B cell (primary cell): ENCODE data around the gene LRRC4C. TPM values are rescaled to one million over a fixed set of nuclear protein-coding genes. Genes with fewer than 3 reads are reported as not detected.
"Not testable (repeated sequence)": the region's sequence is repeated elsewhere in the genome, so short reads cannot be mapped to it uniquely, and the experiment has no call there.

Experiments used
- ATAC-seq: fragments of 200-7000 bp; cut with Tn5 transposase; one replicate; pipeline ENCODE4 v1.10.0; 2021; ENCODE audit warnings: low read depth, mild to moderate bottlenecking, moderate number of reproducible peaks, moderate library complexity
- CTCF ChIA-PET: fragments of 350-600 bp; sonication (Branson Sonifier 250); formaldehyde crosslinking; loops from one replicate; lab custom pipeline; 2021; ENCODE audit warnings: antibody characterized with exemption, inconsistent platforms; lab: Charles Lee
- POLR2A ChIA-PET: fragments of 350-600 bp; sonication (Branson Sonifier 250); formaldehyde crosslinking; loops from one replicate; lab custom pipeline; 2021; ENCODE audit warnings: antibody characterized with exemption; lab: Charles Lee
- DNase-seq: peaks from one replicate; pipeline ENCODE4 v3.0.0; 2013
- H2AFZ ChIP-seq: 2 replicates; pipeline ENCODE4 v1.6.1; 2012; ENCODE audit warnings: mild to moderate bottlenecking, low read depth, low read length; ENCODE audit not compliant: insufficient read depth, poor library complexity, severe bottlenecking
- H3K27ac ChIP-seq, 2 donors: 1 replicate in 1 of 2; 2 replicates in 1 of 2; pipeline ENCODE4 v1.5.1; 2012 to 2013; ENCODE audit warnings: low read length in 2 of 2, mild to moderate bottlenecking in 2 of 2, moderate library complexity in 1 of 2
- H3K27me3 ChIP-seq, 4 experiments: fragments of 200-600 bp in 1 of 4; sonication (generic) in 1 of 4; replicated peaks in 1 of 4; 1 replicate in 2 of 4; 2 replicates in 2 of 4; pipeline versions ENCODE4 v1.6.1 to v1.7.0; 2013 to 2016; ENCODE audit warnings: low read length in 3 of 4, mild to moderate bottlenecking in 2 of 4, mixed read lengths in 1 of 4, moderate library complexity in 1 of 4; ENCODE audit not compliant: insufficient read depth in 4 of 4, control insufficient read depth in 3 of 4; ENCODE audit errors: control extremely low read depth in 1 of 4
- H3K36me3 ChIP-seq, 2 experiments: replicated peaks in 1 of 2; 1 replicate in 1 of 2; 2 replicates in 1 of 2; pipeline versions ENCODE4 v1.6.1 to v1.7.1; 2013; ENCODE audit warnings: low read length in 1 of 2; ENCODE audit not compliant: insufficient read depth in 2 of 2, control insufficient read depth in 1 of 2; ENCODE audit errors: control extremely low read depth in 1 of 2, extremely low read depth in 1 of 2
- H3K4me1 ChIP-seq, 2 donors: fragments of 200-600 bp in 1 of 2; sonication (generic) in 1 of 2; 1 replicate in 1 of 2; 2 replicates in 1 of 2; pipeline versions ENCODE4 v1.5.1 to v1.6.1; 2013 to 2017; ENCODE audit warnings: low read length in 2 of 2; ENCODE audit not compliant: control insufficient read depth in 2 of 2, insufficient read depth in 2 of 2
- H3K4me2 ChIP-seq: replicated peaks from 2 replicates; pipeline ENCODE3; 2012; ENCODE audit warnings: mild to moderate bottlenecking, low read depth, low read length; ENCODE audit not compliant: poor library complexity, severe bottlenecking
- H3K4me3 ChIP-seq, 5 experiments: fragments of 200-600 bp in 1 of 5; sonication (generic) in 1 of 5; 1 replicate in 3 of 5; 2 replicates in 2 of 5; pipeline versions ENCODE4 v1.5.1 to v1.7.0; 2011 to 2016; ENCODE audit warnings: low read length in 4 of 5, mild to moderate bottlenecking in 4 of 5, low read depth in 2 of 5, control low read depth in 1 of 5, moderate library complexity in 1 of 5; ENCODE audit not compliant: insufficient read depth in 1 of 5; ENCODE audit errors: control extremely low read depth in 1 of 5, extremely low read depth in 1 of 5
- H3K79me2 ChIP-seq: fragments of 200-600 bp; sonication (generic); one replicate; pipeline ENCODE4 v1.6.0; 2016; ENCODE audit warnings: low read length; ENCODE audit not compliant: control insufficient read depth, insufficient read depth
- H3K9ac ChIP-seq: fragments of 200-600 bp; sonication (generic); 2 replicates; pipeline ENCODE4 v1.6.1; 2017; ENCODE audit warnings: mild to moderate bottlenecking, low read length, moderate library complexity
- H3K9me3 ChIP-seq, 3 donors: one replicate each; pipeline versions ENCODE4 v1.6.1 to v1.7.1; 2013; ENCODE audit warnings: low read length in 2 of 3; ENCODE audit not compliant: control insufficient read depth in 2 of 3, insufficient read depth in 1 of 3; ENCODE audit errors: control extremely low read depth in 1 of 3
- H4K20me1 ChIP-seq: 2 replicates; pipeline ENCODE4 v1.6.0; 2012; ENCODE audit warnings: mild to moderate bottlenecking, low read length; ENCODE audit not compliant: insufficient read depth, control insufficient read depth, poor library complexity, severe bottlenecking
- H3K27ac Mint-ChIP-seq: one replicate; pipeline ENCODE4 v1.8.0; 2021; ENCODE audit warnings: mixed read lengths
- H3K27me3 Mint-ChIP-seq: one replicate; pipeline ENCODE4 v1.8.0; 2021; ENCODE audit warnings: mixed read lengths
- H3K4me1 Mint-ChIP-seq: one replicate; pipeline ENCODE4 v1.8.0; 2021; ENCODE audit warnings: mixed read lengths
- H3K4me3 Mint-ChIP-seq: one replicate; pipeline ENCODE4 v1.8.0; 2021; ENCODE audit warnings: mixed read lengths
- H3K9me3 Mint-ChIP-seq: one replicate; pipeline ENCODE4 v1.8.0; 2022; ENCODE audit warnings: mixed read lengths; ENCODE audit not compliant: insufficient read depth
- EZH2 ChIP-seq: IDR thresholded peaks from 2 replicates; pipeline ENCODE4 v1.6.1; 2012; ENCODE audit warnings: borderline replicate concordance, low read depth, mild to moderate bottlenecking, moderate library complexity, low read length; ENCODE audit not compliant: insufficient read depth, poor library complexity, severe bottlenecking
- WGBS: methylation state at CpG from one replicate; pipeline ENCODE4 v1.1.5; 2013; ENCODE audit warnings: missing lambda C conversion rate; ENCODE audit not compliant: insufficient coverage; 5-methylcytosine and 5-hydroxymethylcytosine counted together
- intact Hi-C: fragments of 100-400 bp; cut with micrococcal nuclease; formaldehyde crosslinking; loops from one replicate; pipeline ENCODE4 v1.10.0; 2022
- polyA plus RNA-seq: library from polyadenylated mRNA; depleted of rRNA; stranded (reverse); fragments of >200 nt; gene quantifications from 2 replicates; pipeline ENCODE4 v1.2.3, GENCODE V29; 2012
- total RNA-seq, 2 donors: library from RNA; stranded (reverse); fragments of 120-200 nt in 1 of 2; gene quantifications; 1 replicate in 1 of 2; 2 replicates in 1 of 2; pipeline versions ENCODE4 v1.2.3 to v1.2.4, GENCODE V29; 2013 to 2022
- TF ChIP-seq, protein P1 (sequence below): fragments of 200-600 bp; IDR thresholded peaks from one replicate; pipeline ENCODE4 v1.8.0; 2022; ENCODE audit warnings: antibody characterized with exemption, mild to moderate bottlenecking

The LRRC4C gene
- total and polyA plus RNA-seq, 2 donors (not counting 1 experiment from before 2014, with no cell fraction given) = 0.57 TPM; not detected in 1

DNA sequence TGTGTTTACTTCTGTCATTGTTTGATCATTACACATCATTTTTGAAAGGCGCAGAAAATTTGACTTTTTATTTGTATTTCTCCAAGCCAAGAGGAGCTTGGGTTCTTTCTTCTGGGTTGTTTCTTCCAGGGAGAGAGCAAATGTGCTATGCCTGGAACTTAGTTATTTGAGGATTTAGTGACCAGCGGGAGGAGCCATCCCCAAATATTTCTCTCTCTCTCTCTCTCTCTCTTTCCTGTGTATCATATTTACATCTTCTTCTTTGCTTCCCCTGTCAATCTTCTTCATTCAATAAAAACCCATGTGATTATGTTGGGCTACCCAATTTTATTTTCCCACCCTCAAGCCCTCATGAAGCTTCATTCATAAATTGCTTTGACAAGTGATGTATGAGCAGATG lies 534.5 kb downstream of the LRRC4C start:
- H3K4me1 Mint-ChIP-seq = no peaks in the 10 kb centered on the region
- H3K4me3 ChIP-seq = no peak overlapping the region
- no peaks in the 10 kb centered on the region for H3K9me3 ChIP-seq
- peaks cover 3% of the 10 kb centered on the region for H3K9me3 Mint-ChIP-seq
- H3K27ac ChIP-seq = no peak overlapping the region
- H3K36me3 ChIP-seq = no peaks in the 10 kb centered on the region
- H3K4me2 ChIP-seq = no peak overlapping the region
- ATAC-seq (no peak), DNase-seq (no peak)
- no peak overlapping the region for H2AFZ ChIP-seq
- no peak overlapping the region for H3K27ac Mint-ChIP-seq
- no peaks in the 10 kb centered on the region for H3K4me1 ChIP-seq
- H3K9ac ChIP-seq = no peak overlapping the region
- no peaks in the 10 kb centered on the region for H3K27me3 ChIP-seq
- H4K20me1 ChIP-seq = no peaks in the 10 kb centered on the region
- no peaks in the 10 kb centered on the region for H3K27me3 Mint-ChIP-seq
- intact Hi-C loops = no loop called here
- TF ChIP-seq EZH2 = no peak
- TF ChIP-seq, protein P1, sequence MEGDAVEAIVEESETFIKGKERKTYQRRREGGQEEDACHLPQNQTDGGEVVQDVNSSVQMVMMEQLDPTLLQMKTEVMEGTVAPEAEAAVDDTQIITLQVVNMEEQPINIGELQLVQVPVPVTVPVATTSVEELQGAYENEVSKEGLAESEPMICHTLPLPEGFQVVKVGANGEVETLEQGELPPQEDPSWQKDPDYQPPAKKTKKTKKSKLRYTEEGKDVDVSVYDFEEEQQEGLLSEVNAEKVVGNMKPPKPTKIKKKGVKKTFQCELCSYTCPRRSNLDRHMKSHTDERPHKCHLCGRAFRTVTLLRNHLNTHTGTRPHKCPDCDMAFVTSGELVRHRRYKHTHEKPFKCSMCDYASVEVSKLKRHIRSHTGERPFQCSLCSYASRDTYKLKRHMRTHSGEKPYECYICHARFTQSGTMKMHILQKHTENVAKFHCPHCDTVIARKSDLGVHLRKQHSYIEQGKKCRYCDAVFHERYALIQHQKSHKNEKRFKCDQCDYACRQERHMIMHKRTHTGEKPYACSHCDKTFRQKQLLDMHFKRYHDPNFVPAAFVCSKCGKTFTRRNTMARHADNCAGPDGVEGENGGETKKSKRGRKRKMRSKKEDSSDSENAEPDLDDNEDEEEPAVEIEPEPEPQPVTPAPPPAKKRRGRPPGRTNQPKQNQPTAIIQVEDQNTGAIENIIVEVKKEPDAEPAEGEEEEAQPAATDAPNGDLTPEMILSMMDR = no peak
- ChIA-PET CTCF (interaction anchor here (0.9 kb wide), 1 partner anchor 22 kb away, joined by 3 read pairs; no protein-coding TSS in a partner anchor), POLR2A (no interaction called here)
- no peaks in the 10 kb centered on the region for H3K79me2 ChIP-seq
- no CpG with 5 or more reads among the region's 2 CpGs for WGBS
- H3K4me3 Mint-ChIP-seq = no peak overlapping the region

DNA sequence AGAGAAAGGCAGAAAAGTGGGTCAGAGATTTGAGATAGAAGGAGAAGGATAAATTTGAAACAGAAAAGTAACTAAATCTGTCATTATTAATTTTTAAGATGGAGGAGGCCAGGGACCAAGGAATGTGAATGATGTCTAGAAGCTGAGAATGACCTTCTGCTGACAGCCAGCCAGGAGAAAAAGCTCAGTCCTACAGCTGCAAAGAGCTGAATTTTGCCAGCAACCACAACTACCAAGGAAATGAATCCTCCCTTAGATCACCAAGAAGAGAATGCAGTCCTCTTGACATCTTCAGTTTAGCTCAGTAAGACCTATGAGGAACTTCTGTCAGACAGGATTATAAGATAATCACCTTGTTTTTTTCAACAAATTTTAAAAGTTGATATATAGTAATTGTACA lies 538.2 kb downstream of the LRRC4C start:
- Histone ChIP-seq H3K36me3 (no peaks in the 10 kb centered on the region), H3K9me3 (no peaks in the 10 kb centered on the region), H3K4me2 (no peak overlapping the region), H2AFZ (no peak overlapping the region), H4K20me1 (no peaks in the 10 kb centered on the region), H3K79me2 (no peaks in the 10 kb centered on the region), H3K4me1 (no peaks in the 10 kb centered on the region), H3K4me3 (no peak overlapping the region), H3K9ac (no peak overlapping the region), H3K27me3 (no peaks in the 10 kb centered on the region), H3K27ac (no peak overlapping the region)
- ATAC-seq (no peak), DNase-seq (no peak)
- no peak overlapping the region for H3K27ac Mint-ChIP-seq
- no peak overlapping the region for H3K4me3 Mint-ChIP-seq
- H3K4me1 Mint-ChIP-seq = no peaks in the 10 kb centered on the region
- intact Hi-C loops = no loop called here
- H3K27me3 Mint-ChIP-seq = no peaks in the 10 kb centered on the region
- no peaks in the 10 kb centered on the region for H3K9me3 Mint-ChIP-seq
- CTCF ChIA-PET = no interaction called here
- no peak for TF ChIP-seq EZH2
- TF ChIP-seq, protein P1 = no peak
- POLR2A ChIA-PET = no interaction called here

DNA sequence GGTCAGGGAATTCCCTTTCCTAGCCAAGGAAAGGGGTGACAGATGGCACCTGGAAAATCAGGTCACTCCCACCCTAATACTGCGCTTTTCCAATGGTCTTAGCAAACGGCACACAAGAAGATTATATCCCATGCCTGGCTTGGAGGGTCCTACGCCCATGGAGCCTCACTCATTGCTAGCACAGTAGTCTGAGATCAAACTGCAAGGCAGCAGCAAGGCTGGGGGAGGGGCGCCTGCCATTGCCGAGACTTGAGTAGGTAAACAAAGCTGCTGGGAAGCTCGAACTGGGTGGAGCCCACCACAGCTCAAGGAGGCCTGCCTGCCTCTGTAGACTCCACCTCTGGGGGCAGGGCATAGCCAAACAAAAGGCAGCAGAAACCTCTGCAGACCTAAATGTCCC lies 548.7 kb downstream of the LRRC4C start:
- H3K4me3 ChIP-seq, H3K27ac Mint-ChIP-seq, H3K4me2 ChIP-seq, H3K79me2 ChIP-seq, H3K27ac ChIP-seq, CTCF ChIA-PET, DNase-seq, ATAC-seq, H3K4me1 ChIP-seq, H4K20me1 ChIP-seq, H2AFZ ChIP-seq, H3K9me3 Mint-ChIP-seq, POLR2A ChIA-PET, intact Hi-C loops, H3K36me3 ChIP-seq, H3K4me3 Mint-ChIP-seq, H3K4me1 Mint-ChIP-seq, H3K9ac ChIP-seq, H3K9me3 ChIP-seq, H3K27me3 Mint-ChIP-seq, H3K27me3 ChIP-seq: not testable (repeated sequence)
- 93% methylated on average over 5 of the region's 6 CpGs for WGBS
